ENCODE data around the gene PTPN14. TPM values are rescaled to one million over a fixed set of nuclear protein-coding genes. Genes with fewer than 3 reads are reported as not detected.

PTPN14 gene
- total RNA-seq, 1 experiment from 2014 or later, result 209 TPM

GRCh38 chr1:214404571-214405213 is 146.7 kb downstream of the PTPN14 start:
- Histone ChIP-seq H3K4me1 (ENCODE audit: control insufficient read depth, insufficient read depth, low read length) (peaks cover 27% of the 10 kb centered on the region), H3K36me3 (ENCODE audit: control insufficient read depth, insufficient read depth, low read length) (peaks cover 30% of the 10 kb centered on the region), H3K27me3 (ENCODE audit: control insufficient read depth, insufficient read depth, low read length) (no peaks in the 10 kb centered on the region), H3K27ac (ENCODE audit: low read length) (peak overlapping the region; percentile 14; the same call in 1 of the 2 replicates), H3K9me3 (ENCODE audit: control insufficient read depth, insufficient read depth, low read depth, low read length) (no peaks in the 10 kb centered on the region), H3K4me3 (ENCODE audit: low read depth in 2 of 2, low read length in 2 of 2) (no peak overlapping the region)
- TF ChIP-seq TCF7L2 (IDR thresholded peaks at IDR 0.05; ENCODE audit: low read depth, low read length), result no peak
- TF ChIP-seq CTCF (IDR thresholded peaks at IDR 0.05), result no peak
- no peak for TF ChIP-seq REST (IDR thresholded peaks at IDR 0.05; ENCODE audit: insufficient read depth in 1 of 2, low read depth in 2 of 2, low read length in 1 of 2)
- TF ChIP-seq SIN3A (IDR thresholded peaks at IDR 0.05; ENCODE audit: borderline replicate concordance, insufficient read depth, low read depth, low read length), result no peak
- TF ChIP-seq POLR2AphosphoS5 (IDR thresholded peaks at IDR 0.05; ENCODE audit: low read depth, low read length), result no peak
- no peak for DNase-seq (ENCODE audit: low read depth, low spot score)
- in situ Hi-C loops (cut with HindIII; ENCODE audit: low pct_unique_long_range_greater_than_20kb, low sequenced_read_pairs), result no loop called here
- intact Hi-C loops (cut with micrococcal nuclease; ENCODE audit: unreplicated experiment), result no loop called here
- POLR2A ChIA-PET, result no interaction called here
- ATAC-seq, result peak; percentile 55; the same call in 1 of the 2 replicates
- no TSS peak for BruUV-seq (replicated peaks)
- CTCF ChIA-PET, result no interaction called here

GRCh38 chr1:214404154-214404553 is 147.2 kb downstream of the PTPN14 start:
- no peak overlapping the region for H3K4me3 ChIP-seq (ENCODE audit: low read depth in 2 of 2, low read length in 2 of 2)
- H3K4me1 ChIP-seq (ENCODE audit: control insufficient read depth, insufficient read depth, low read length), result peaks cover 27% of the 10 kb centered on the region
- H3K27me3 ChIP-seq (ENCODE audit: control insufficient read depth, insufficient read depth, low read length), result no peaks in the 10 kb centered on the region
- in situ Hi-C loops (cut with HindIII; ENCODE audit: low pct_unique_long_range_greater_than_20kb, low sequenced_read_pairs) (no loop called here), intact Hi-C loops (cut with micrococcal nuclease; ENCODE audit: unreplicated experiment) (no loop called here)
- BruUV-seq (replicated peaks), result no TSS peak
- CTCF ChIA-PET, result interaction anchor here (0.5 kb wide), 1 partner anchor 54 kb away, joined by 7 read pairs; no protein-coding TSS in a partner anchor
- peaks cover 34% of the 10 kb centered on the region for H3K36me3 ChIP-seq (ENCODE audit: control insufficient read depth, insufficient read depth, low read length)
- peak overlapping the region; percentile 36; the same call in 1 of the 2 replicates for H3K27ac ChIP-seq (ENCODE audit: low read length)
- DNase-seq (ENCODE audit: low read depth, low spot score), result no peak
- no peaks in the 10 kb centered on the region for H3K9me3 ChIP-seq (ENCODE audit: control insufficient read depth, insufficient read depth, low read depth, low read length)
- TF ChIP-seq CTCF (IDR thresholded peaks at IDR 0.05) (no peak), REST (IDR thresholded peaks at IDR 0.05; ENCODE audit: insufficient read depth in 1 of 2, low read depth in 2 of 2, low read length in 1 of 2) (no peak), TCF7L2 (IDR thresholded peaks at IDR 0.05; ENCODE audit: low read depth, low read length) (no peak), POLR2AphosphoS5 (IDR thresholded peaks at IDR 0.05; ENCODE audit: low read depth, low read length) (no peak), SIN3A (IDR thresholded peaks at IDR 0.05; ENCODE audit: borderline replicate concordance, insufficient read depth, low read depth, low read length) (no peak)
- no peak for ATAC-seq
- POLR2A ChIA-PET, result no interaction called here

Measured in Panc1 (cell line).